ENCODE measurements around the gene ZNF600.
"Not testable (repeated sequence)": the region's sequence is repeated elsewhere in the genome, so short reads cannot be mapped to it uniquely, and the experiment has no call there.

DNA sequence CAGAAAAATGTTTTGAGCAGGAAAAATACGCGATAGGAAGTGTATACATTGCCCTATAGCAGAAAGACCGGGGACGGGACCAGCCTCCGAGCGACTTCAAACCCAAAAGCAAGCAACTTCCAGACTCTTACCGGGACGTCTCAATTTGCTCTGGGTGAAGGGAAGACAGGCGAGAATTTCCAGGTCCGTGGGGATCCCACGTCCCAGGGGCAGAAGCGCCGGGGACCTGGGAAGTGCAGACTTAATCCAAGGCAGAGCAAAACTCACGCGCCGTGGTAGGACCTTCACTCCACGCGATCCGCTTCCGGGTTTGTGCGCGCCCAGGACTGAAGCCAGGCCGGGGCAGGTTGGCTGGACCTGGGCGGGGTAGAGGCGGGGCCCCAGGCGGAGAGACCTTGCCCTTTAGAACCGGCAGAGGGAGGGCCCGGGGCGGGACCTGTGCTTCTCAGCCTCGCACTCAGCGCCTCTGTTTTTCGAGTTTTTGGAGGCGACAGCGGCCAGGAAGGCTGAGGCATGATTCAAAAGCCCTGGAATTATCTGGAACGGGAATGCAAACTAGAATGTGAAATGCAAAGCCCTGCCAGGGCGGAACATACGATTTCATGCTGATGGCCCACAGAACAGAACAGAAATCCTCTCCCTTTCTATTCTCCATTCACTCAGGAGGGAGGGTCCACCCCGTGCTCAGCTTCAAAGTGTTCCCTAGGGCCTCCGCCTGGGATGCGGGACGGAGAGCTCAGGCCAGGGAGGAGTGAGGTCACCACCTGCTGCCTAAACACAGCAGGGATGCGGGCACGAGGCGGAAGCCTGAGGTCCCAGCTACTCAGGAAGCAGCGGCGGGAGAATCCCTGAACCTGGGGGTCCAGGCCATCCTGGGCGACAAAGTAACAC, at the start of gene ZNF600:
- TF ChIP-seq, protein P1, sequence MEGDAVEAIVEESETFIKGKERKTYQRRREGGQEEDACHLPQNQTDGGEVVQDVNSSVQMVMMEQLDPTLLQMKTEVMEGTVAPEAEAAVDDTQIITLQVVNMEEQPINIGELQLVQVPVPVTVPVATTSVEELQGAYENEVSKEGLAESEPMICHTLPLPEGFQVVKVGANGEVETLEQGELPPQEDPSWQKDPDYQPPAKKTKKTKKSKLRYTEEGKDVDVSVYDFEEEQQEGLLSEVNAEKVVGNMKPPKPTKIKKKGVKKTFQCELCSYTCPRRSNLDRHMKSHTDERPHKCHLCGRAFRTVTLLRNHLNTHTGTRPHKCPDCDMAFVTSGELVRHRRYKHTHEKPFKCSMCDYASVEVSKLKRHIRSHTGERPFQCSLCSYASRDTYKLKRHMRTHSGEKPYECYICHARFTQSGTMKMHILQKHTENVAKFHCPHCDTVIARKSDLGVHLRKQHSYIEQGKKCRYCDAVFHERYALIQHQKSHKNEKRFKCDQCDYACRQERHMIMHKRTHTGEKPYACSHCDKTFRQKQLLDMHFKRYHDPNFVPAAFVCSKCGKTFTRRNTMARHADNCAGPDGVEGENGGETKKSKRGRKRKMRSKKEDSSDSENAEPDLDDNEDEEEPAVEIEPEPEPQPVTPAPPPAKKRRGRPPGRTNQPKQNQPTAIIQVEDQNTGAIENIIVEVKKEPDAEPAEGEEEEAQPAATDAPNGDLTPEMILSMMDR (IDR thresholded peaks at IDR 0.05; ENCODE audit: low read length), result not testable (repeated sequence)
- TF ChIP-seq EZH2 (IDR thresholded peaks at IDR 0.05; ENCODE audit: borderline replicate concordance, low read length), result not testable (repeated sequence)

All from OCI-LY1 (cell line).